Measurements from ENCODE around the gene USH1G. TPM values are rescaled to one million over a fixed set of nuclear protein-coding genes. Genes with fewer than 3 reads are reported as not detected.

The USH1G gene
- polyA plus RNA-seq, 3 donors: not detected

DNA sequence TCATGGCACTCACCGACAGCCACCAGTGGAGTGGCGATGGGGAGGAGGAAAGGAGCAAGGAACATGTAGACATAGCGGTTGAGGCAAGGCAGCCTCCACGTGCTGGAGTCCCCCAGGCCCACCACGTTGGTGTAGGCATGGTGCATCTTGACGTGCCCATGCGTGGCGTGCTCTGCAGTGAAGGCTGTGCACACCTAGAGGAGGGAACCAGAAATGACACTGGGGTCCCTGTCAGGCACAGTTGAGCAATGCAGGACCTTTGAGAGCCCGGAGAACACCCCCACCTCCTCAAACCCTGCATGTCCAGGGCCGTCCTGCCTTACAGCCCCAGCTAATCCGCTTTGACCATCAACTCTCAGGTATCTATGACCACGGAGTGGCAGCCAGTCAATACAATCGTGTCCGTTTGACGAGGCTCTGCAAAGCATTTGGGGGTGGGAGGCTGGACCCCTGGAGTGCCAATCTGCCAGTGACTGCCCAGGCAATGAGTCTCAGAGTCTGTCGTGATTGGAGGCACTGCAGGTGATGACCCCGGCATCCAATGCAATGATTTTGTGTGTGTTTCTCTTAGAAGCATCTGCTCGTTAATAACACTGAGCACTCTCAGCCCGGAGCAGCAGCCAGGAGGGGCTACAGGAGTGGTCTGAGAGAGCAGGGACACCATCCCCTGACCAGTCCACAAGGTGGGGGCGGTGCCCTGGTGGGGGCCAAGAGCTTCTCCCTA lies 40.4 kb downstream of the USH1G start:
- intact Hi-C loops (cut with micrococcal nuclease): no loop called here
- H3K27ac ChIP-seq (ENCODE audit: low read depth in 1 of 2, low read length in 2 of 2): no peak overlapping the region
- H3K9ac ChIP-seq (ENCODE audit: insufficient read depth, low read length, poor library complexity, severe bottlenecking): no peak overlapping the region
- no peak overlapping the region for H3K27ac Mint-ChIP-seq
- no peaks in the 10 kb centered on the region for H3K36me3 ChIP-seq (replicated peaks in 1 of 2; ENCODE audit: control insufficient read depth in 1 of 2, insufficient read depth in 2 of 2, low read length in 2 of 2)
- no peak overlapping the region for H3K4me3 ChIP-seq (replicated peaks in 1 of 3; ENCODE audit: low read depth in 2 of 3, low read length in 3 of 3)
- TF ChIP-seq, protein P1, sequence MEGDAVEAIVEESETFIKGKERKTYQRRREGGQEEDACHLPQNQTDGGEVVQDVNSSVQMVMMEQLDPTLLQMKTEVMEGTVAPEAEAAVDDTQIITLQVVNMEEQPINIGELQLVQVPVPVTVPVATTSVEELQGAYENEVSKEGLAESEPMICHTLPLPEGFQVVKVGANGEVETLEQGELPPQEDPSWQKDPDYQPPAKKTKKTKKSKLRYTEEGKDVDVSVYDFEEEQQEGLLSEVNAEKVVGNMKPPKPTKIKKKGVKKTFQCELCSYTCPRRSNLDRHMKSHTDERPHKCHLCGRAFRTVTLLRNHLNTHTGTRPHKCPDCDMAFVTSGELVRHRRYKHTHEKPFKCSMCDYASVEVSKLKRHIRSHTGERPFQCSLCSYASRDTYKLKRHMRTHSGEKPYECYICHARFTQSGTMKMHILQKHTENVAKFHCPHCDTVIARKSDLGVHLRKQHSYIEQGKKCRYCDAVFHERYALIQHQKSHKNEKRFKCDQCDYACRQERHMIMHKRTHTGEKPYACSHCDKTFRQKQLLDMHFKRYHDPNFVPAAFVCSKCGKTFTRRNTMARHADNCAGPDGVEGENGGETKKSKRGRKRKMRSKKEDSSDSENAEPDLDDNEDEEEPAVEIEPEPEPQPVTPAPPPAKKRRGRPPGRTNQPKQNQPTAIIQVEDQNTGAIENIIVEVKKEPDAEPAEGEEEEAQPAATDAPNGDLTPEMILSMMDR (IDR thresholded peaks at IDR 0.05): no peak
- no peaks in the 10 kb centered on the region for H4K20me1 ChIP-seq (ENCODE audit: insufficient read depth, low read length)
- no peaks in the 10 kb centered on the region for H3K79me2 ChIP-seq (ENCODE audit: insufficient read depth, low read length)
- DNase-seq: no peak
- no peak overlapping the region for H2AFZ ChIP-seq (ENCODE audit: insufficient read depth, low read depth, low read length, poor library complexity, severe bottlenecking)
- peaks cover 27 to 28% of the 10 kb centered on the region in 2 donors for H3K4me1 ChIP-seq (ENCODE audit: control insufficient read depth in 1 of 2, insufficient read depth in 2 of 2, low read length in 2 of 2)
- H3K27me3 ChIP-seq (ENCODE audit: control insufficient read depth in 2 of 2, insufficient read depth in 2 of 2, low read length in 2 of 2): no peaks in the 10 kb centered on the region
- H3K27me3 Mint-ChIP-seq (ENCODE audit: low read depth in 3 of 3): peaks cover 3 to 16% (median 14%) of the 10 kb centered on the region in 3 donors
- H3K4me2 ChIP-seq (replicated peaks; ENCODE audit: extremely low read depth, low read length, poor library complexity, severe bottlenecking): peak overlapping the region; percentile 10
- H3K9me3 ChIP-seq (replicated peaks in 1 of 2; ENCODE audit: control insufficient read depth in 1 of 2, insufficient read depth in 1 of 2, low read length in 2 of 2): no peaks in the 10 kb centered on the region
- peaks cover 0 to 5% (median 0%) of the 10 kb centered on the region in 7 donors for H3K9me3 Mint-ChIP-seq
- WGBS (ENCODE audit: insufficient coverage): 78% methylated on average over 17 of the region's 20 CpGs
- peaks cover 32% of the 10 kb centered on the region for H3K4me1 Mint-ChIP-seq
- no peak overlapping the region for H3K4me3 Mint-ChIP-seq
- no peaks in the 10 kb centered on the region for H3K36me3 Mint-ChIP-seq

DNA sequence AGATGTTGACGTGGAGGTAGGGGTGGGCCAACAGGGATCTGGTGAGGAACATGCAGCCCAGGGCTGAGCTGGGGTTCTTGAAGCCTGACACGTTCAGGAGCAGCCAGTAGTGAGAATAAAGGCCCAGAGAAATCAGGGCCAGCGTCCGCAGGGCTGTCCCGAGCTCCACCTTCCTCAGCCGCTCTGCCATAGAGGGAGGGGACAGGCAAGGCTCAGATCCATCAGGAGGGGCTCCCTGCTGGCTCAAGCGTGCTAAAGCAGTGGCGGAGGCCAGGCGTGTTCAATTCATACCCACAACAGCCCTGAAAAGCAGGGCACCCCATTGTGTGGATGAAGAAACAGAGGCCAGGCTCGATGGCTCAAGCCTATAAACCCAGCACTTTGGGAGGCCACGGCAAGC lies 42.0 kb downstream of the USH1G start:
- H3K27me3 Mint-ChIP-seq (ENCODE audit: low read depth in 3 of 3): peaks cover 0 to 13% (median 12%) of the 10 kb centered on the region in 3 donors
- TF ChIP-seq, protein P1 (IDR thresholded peaks at IDR 0.05): no peak
- no peak overlapping the region for H3K4me3 Mint-ChIP-seq
- H3K27ac Mint-ChIP-seq: no peak overlapping the region
- WGBS (ENCODE audit: insufficient coverage): 94% methylated on average over 8 of the region's 11 CpGs
- Histone ChIP-seq H3K79me2 (ENCODE audit: insufficient read depth, low read length) (no peaks in the 10 kb centered on the region), H3K36me3 (replicated peaks in 1 of 2; ENCODE audit: control insufficient read depth in 1 of 2, insufficient read depth in 2 of 2, low read length in 2 of 2) (no peaks in the 10 kb centered on the region), H3K27me3 (ENCODE audit: control insufficient read depth in 2 of 2, insufficient read depth in 2 of 2, low read length in 2 of 2) (no peaks in the 10 kb centered on the region), H2AFZ (ENCODE audit: insufficient read depth, low read depth, low read length, poor library complexity, severe bottlenecking) (no peak overlapping the region), H3K4me1 (ENCODE audit: control insufficient read depth in 1 of 2, insufficient read depth in 2 of 2, low read length in 2 of 2) (peaks cover 27 to 28% of the 10 kb centered on the region in 2 donors), H3K27ac (ENCODE audit: low read depth in 1 of 2, low read length in 2 of 2) (no peak overlapping the region), H3K4me2 (replicated peaks; ENCODE audit: extremely low read depth, low read length, poor library complexity, severe bottlenecking) (no peak overlapping the region), H4K20me1 (ENCODE audit: insufficient read depth, low read length) (no peaks in the 10 kb centered on the region), H3K4me3 (replicated peaks in 1 of 3; ENCODE audit: low read depth in 2 of 3, low read length in 3 of 3) (no peak overlapping the region), H3K9me3 (replicated peaks in 1 of 2; ENCODE audit: control insufficient read depth in 1 of 2, insufficient read depth in 1 of 2, low read length in 2 of 2) (no peaks in the 10 kb centered on the region), H3K9ac (ENCODE audit: insufficient read depth, low read length, poor library complexity, severe bottlenecking) (no peak overlapping the region)
- DNase-seq: no peak
- H3K4me1 Mint-ChIP-seq: peaks cover 32% of the 10 kb centered on the region
- no peaks in the 10 kb centered on the region for H3K36me3 Mint-ChIP-seq
- intact Hi-C loops (cut with micrococcal nuclease): no loop called here
- peaks cover 0 to 5% (median 0%) of the 10 kb centered on the region in 7 donors for H3K9me3 Mint-ChIP-seq
